Measurements from ENCODE around the gene BRD7.

The BRD7 gene

DNA sequence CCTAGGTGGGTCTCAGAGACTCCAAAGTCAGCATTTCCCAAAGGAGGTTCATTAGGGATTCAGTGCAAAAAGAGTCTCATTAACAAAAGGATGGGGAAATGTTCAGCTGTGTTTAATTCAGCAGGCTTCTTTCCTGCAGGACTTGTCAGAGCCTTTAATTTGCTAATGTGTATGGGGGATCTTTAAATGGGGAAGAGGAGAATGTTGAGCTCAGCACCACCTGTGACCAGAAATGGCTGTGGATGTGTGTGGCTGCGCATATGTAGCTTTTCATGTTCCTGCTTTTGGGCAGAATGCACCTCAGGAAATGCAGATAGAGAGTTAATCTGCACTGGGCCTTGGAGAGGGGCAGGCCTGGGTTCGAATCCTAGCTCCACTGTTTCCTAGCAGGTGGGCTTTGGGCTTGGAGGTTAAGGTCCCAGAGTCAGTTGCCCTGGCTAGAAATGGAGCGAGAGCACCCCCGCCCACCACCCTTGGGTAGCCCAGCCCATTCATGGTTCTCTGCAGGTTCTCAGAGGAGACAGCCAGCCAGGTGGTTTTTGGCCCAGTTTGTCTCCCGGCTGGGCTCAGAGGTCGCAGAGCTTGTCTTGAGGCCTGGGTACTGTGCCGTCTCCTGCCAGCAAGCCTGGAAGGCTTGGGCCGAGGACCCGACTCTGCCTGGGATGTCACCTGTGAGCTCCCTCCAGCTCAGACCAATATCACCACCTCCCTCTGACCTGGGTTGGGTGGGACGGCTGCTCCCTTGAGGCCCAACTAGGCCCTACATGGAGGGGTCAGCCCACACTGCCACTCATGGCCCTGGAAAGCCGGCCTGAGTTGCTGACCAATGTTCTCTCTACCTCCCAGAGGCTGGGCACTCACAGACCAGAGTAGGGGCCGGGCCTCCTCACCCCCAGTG is 93.1 kb downstream of the BRD7 start:
- in situ Hi-C loops (cut with MboI; ENCODE audit: low sequenced_read_pairs), result no loop called here

DNA sequence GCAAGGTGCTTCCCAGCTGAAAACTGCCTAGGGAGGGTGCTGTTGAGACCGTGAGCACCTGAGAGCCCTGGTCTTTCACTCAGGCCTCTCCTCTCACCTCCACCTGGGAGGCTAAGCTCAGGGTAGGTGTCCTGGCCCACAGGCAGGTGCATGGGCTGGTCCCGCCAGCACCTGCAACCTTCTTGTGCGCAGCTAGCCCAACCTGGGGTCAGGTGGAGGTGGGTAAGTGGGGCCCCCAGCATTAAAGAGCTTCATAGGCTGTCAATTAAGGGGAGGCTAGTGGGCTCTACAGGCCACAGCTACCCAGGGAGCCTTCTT is 93.7 kb downstream of the BRD7 start:
- in situ Hi-C loops (cut with MboI; ENCODE audit: low sequenced_read_pairs), result no loop called here

DNA sequence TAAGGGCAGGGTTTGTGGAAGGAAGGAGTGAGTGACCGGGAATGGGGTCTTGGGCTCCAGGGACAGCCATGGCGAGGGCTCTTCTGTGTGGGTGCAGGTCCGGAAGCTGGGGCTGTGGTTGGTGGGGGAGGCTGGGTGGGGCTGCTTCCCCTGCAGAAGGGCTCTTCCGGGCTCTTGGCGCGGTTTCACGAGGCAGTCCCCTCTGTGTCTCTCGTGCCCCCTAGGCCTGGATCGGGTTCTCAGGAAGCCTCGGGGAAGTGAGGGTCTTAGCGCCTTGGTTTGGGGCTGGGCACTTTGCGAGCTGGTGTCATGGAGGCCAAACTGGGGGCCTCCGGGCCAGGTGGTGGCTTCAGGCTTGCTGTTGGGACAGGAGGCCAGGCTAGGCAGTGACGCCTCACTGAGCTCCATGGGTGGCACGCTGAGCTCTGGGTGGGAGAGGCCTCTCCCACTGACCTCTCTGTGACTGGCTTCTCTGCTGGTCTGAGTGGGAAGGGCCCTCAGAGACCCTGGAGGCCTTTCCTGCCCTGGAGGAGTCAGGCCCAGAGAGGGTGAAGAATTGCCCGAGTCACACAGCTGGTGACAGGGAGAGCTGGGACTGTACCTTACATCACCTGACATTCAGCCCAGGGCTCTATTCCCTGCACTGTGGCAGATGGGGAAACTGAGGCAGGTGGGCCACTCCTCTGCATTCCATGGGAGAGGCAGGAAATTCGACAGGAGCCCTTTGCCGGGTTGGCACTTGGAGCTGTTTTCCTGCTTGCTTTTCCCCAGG is 94.3 kb downstream of the BRD7 start:
- in situ Hi-C loops (cut with MboI; ENCODE audit: low sequenced_read_pairs), result no loop called here

DNA sequence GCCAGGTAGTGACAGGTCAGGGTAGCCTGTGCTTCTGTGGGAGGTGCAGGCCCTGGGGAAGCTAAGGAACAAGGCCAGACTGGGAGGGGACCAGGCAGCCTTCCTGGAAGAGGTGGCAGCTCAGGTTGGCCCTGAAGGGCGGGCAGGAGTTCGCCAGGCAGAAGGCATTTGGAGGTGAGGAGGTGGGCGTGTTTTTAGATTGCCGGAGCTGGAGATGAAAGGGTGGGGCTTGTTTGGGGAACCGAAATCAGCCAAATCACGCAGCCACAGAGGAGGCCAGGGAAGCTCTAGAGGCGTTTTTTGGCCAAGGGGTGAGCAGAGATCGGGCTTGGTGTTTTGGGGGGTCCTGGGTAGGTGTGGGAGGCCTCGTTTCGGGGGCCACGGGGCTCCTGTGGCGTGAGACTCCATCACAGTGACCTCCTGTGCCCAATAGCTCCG is 94.9 kb downstream of the BRD7 start:
- in situ Hi-C loops (cut with MboI; ENCODE audit: low sequenced_read_pairs), result no loop called here

DNA sequence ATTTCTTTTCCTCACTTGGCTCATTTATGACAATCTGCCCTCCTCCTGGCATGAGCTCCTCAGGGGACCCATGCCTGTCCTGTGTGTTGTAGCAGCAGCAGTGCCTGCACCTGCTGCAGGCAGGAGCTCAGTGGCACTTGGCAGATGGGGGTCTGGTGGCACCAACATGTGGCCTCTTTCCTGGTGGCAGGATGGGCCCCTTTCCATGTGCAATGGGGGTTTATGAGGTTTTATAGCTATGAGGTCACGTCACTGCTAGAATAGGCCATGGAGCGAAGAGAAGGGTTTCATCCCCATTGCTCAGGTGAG is 95.5 kb downstream of the BRD7 start:
- in situ Hi-C loops (cut with MboI; ENCODE audit: low sequenced_read_pairs), result no loop called here

DNA sequence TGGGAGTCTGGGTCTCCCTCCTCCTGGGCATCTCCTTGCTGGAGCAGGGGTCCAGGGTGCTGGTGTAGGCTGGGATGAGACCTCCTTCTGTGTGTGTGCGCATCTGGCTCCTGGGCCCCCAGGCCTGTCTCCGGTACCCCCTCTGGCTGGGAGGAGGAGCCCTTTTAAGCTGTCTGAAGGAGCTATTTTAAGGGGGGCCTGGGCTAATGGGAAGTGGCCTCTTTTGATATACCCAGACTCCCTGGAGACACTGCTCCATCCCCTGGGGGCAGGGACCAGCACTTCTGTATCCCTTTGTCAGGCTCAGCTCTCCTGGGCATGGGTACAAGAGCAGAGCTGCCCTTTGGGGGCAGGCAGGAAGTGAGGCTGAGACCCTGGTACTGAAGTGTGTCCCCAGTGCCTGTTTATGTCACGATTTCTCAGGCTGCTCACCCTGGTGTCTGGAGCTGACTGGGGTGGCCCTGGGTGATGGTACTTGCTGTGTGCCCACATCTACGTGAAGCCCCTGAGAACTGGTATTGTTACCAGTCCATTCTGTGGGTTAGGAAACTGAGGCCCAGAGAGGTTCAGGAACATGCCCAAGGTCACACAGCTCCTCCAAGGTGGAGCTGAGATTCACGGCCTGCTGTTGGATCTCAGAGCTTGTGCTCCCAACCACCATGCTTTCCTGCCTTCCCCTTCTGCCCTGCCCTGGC is 96.0 kb downstream of the BRD7 start:
- in situ Hi-C loops (cut with MboI; ENCODE audit: low sequenced_read_pairs), result no loop called here

DNA sequence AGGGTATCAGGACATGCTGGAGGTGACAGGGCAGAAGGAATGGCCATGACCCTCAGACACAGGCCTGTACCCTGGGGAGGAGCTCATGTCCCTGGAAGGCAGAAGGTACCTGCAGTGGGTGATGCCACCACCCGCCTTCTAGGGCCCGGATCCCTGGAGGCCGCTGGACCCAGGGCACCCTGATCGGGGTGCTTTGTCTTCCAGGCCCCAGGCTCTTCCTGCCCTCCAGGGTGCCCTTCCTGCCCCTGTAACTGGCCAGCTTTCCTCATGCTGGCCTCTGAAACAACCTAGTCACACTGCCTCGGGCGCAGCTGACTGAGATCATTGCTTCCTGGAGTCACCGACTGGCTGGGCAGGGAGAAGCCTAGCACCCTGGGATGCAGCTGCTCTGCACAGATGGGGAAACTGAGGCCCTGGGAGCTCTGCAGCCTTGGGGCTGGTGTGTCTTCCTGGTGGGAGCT is 96.6 kb downstream of the BRD7 start:
- in situ Hi-C loops (cut with MboI; ENCODE audit: low sequenced_read_pairs), result no loop called here

DNA sequence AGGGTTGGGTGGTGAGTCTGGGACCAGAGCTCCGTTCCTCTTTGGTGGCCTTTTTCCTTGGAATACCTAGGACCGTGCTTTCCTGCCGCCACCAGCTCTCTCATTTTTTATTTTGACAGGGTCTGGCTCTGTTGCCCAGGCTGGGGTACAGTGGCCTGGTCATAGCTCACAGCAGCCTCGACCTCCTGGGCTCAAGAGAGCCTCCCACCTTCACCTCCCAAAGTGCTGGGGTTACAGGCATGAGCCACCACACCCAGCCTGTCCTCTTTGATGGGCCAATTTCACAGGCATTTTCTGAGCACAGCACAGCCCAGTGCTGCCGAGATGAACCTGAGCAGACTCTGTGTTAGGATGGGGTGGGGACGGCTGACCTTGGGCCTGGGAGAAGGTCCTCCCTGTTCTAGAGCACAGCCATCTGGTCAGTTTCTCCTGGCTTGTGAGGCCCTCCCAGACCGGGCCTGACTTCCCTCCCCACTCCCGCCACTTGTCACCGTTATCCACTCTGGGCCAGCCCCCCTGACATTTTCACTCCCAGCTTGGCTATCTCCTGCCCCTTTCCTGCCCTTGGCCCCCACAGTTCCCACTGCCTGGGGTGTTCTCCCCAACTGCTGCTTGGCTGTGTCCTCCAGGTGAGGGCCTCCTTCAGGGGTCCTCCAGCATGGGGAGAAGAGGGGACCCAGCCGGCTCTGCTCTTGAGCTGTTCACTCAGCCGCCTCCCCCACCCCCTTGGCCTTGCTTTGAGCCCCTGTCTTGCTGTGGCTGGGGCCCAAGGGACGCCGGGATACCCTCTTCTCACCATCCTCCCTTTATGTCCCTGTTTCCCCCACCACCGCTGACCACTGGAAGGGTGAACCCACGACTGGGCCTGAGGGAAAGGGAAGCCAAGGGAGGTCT is 97.4 kb downstream of the BRD7 start:
- in situ Hi-C loops (cut with MboI; ENCODE audit: low sequenced_read_pairs), result no loop called here

DNA sequence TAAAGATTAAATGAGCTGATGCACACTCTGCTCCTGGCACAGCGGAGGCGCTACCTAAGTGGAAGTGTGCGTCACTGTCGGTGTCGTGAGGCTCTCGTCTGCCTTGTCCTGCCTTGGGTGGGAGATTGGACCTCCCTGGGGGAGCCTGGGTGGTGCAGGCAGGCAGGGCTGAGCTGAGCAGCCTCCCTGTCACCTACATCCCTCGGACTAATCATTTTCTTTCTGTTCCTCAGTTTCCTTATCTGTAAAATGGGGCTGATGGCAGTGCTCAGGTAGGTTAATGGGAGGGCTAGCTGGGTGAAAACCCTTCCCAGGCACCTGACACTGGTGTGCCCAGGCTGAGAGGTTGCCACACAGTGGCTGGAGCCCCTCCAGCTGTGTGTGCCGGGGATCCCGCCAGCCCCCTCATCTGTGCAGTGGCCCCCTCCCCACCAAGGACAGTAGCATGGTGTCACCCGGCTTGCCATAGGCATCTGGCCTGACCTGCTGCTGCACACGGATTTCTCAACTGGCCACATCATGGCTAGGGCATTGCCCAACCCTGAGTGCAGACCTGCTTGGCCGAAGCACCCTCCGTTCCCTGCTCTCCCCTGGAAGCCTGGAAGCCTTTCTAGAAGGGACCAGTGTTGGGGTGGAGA is 98.2 kb downstream of the BRD7 start:
- in situ Hi-C loops (cut with MboI; ENCODE audit: low sequenced_read_pairs), result no loop called here

DNA sequence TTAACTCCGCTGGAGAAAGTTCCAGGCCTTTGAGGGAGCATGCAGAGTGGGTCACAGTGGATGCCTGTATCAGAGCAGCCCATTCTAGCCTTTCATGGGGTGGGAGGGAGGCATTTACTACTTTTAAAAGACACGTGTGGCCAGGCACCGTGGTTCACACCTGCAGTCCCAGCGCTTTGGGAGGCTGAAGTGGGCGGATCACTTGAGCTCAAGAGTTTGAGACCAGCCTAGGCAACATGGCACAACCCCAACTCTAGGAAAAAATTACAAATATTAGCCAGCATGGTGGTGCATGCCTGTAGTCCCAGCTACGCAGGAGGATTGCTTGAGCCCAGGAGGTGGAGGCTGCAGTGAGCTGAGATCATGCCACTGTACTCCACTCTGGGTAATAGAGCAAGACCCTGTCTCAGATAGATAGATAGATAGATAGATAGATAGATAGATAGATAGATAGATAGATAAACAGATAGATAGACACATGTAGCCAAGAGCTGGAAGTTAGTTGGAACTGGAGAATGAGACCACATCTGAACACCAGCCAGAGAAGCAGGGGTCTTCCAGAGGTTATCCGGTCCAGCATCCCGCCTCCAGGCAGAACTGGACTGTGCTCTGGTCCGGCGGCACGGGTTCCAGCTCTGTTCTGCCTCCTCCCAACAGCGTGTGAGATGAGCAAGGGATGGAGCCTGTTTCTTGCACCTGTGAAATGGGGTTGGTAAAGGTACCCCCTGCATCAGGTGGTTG is 98.8 kb downstream of the BRD7 start:
- in situ Hi-C loops (cut with MboI; ENCODE audit: low sequenced_read_pairs), result no loop called here

DNA sequence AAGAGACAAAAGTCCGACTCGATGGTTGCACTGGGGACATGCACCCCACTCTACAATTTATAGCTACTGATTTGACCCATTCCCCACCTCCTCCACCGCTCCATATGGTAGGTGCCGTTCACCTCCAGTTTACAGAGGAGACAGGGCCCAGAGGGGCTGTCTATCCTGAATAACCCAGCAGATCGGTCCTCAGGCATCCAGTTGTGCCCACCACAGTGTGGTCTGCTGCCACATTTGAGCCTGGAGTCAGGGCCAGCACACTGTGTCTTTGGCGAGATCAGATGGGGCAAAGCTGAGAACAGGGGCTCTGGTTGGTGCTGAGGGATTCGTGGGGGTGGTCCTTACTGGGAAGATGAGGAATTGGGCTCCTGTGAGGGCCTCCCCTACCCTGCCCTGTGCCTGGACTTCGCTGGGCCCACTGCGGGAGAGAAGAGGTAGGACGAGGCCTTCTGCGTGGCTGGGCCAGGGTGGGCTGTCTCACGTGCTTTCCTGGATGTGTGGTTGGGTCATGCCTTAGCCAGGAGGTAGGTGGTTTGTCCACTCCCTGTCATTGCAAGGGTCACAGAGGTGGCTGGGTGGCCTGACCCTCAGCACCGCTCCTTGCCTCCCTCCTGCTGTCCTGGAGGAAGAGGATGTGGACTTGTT is 99.6 kb downstream of the BRD7 start:
- in situ Hi-C loops (cut with MboI; ENCODE audit: low sequenced_read_pairs), result no loop called here

DNA sequence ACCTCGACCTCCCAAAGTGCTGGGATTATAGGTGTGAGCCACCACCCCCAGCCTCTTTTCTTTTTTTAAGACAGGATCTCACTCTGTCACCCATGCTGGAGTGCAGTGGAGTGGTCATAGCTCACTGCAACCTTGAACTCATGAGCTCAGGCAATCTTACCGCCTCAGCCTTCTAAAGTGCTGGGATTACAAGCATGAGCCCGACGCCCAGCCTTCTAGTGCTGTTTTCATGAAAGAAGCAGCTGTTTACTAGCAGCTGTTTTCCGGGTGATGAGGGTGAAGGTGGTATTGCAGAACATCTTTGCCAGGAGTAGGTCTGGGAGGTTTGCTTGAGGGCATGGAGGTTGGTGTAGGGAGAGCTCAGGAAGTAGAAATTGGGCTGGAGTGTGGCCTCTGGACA is 100.4 kb downstream of the BRD7 start:
- in situ Hi-C loops (cut with MboI; ENCODE audit: low sequenced_read_pairs), result no loop called here

DNA sequence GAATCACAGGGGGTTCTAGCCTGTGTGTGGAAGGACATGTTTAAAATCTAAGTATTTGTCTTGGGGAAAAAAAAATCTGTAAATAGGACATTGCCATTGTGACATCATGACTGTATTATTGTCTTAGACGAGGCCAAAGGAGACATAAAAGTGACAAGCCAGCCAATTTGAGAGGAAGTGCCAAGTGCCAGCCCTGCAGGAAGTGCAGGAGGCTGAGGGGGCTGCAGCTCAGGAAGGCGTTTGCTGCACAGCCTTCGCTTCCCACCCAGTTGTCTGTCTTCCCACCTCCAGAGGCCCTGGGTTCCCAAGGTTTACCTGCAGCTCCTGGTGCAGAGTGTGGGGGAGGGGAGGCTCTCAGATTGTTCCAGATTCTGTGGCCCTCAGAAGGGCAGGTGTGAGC is 101.1 kb downstream of the BRD7 start:
- in situ Hi-C loops (cut with MboI; ENCODE audit: low sequenced_read_pairs), result no loop called here

DNA sequence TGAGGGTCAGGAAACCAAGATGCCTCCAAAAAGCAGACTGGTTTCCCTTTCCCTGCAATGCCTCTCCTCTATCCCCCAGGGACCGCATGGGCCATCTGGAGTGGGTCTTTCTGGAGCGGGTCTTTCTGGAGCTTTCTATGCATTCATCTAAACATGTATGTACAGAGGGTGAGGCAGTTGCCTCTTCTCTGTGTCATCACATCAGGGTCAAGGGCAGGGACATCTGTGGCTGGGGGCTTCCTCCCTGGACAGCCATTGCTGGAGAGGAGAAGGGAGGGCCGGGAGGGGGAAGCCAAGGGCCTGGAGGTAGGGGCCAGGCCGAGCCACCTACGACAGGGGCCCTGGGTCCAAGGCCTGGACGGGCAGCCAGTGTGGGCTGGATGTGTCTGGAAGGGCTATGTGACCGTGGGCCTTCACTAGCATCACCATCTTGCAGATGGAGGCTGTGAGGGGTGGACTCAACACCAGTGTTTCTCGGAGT is 101.6 kb downstream of the BRD7 start:
- in situ Hi-C loops (cut with MboI; ENCODE audit: low sequenced_read_pairs), result no loop called here

DNA sequence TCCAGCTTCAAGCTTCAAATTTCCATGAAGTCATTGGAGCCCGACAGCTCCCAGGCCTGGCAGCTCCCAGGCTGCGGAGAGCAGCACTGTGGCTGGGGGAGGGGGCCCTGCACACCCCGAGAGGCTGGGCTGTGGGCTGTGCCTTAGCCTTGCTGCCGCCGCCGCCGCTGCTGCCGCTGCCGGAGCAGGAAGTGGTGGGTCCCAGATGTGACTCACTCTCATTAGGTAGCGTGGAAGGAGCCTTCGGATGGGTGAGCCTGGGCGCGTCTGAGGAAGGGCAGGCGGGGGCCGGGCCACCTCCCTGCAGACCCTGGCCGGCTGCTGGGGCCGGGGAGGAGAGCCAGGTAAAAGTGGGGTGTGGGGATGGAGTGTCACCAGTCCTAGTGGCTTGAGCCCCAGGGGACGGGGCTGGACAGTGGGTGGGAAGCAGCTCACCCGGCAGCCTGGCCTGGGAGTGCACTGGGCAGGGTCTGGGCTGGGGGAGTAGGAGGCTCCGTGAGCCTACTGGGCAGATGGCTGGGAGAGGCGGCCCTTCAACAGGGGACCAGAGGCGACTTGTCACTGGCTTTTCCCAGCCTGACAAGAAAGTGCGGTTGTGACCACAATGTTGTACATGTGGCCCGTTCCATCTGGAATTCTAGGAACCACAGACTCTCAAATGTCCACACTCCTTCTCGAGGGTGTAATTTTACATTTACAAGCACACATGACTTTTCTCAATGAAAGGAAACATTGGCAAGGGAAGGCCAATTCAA is 102.3 kb downstream of the BRD7 start, which contains the start of gene ADCY7:
Gene ADCY7, plus strand, starts transcription at position 215 of the 755 bp plus-strand sequence. CDS start 21,629 bp downstream, outside the sequence.
- in situ Hi-C loops (cut with MboI; ENCODE audit: low sequenced_read_pairs), result no loop called here
